NCI-H146 treated with DMSO at 0.1 percent for 48 hours (cell line): ENCODE measurements around the gene ZMIZ1.
"Not testable (repeated sequence)": the region's sequence is repeated elsewhere in the genome, so short reads cannot be mapped to it uniquely, and the experiment has no call there.

Source experiments
- DNase-seq: peaks from one replicate; lab custom pipeline; 2025; ENCODE audit not compliant: unreplicated experiment; lab: John Stamatoyannopoulos, UW

Gene ZMIZ1

GRCh38 chr10:79331709-79332108 lies 262.9 kb downstream of the ZMIZ1 start:
- DNase-seq = no peak

- DNase-seq = not testable (repeated sequence)
Measured at GRCh38 chr10:79332610-79333315, 264.0 kb downstream of the ZMIZ1 start.

GRCh38 chr10:79333513-79333912 lies 264.7 kb downstream of the ZMIZ1 start:
- DNase-seq = no peak

- DNase-seq = no peak
Measured at GRCh38 chr10:79334573-79334972, 265.8 kb downstream of the ZMIZ1 start.

DNA sequence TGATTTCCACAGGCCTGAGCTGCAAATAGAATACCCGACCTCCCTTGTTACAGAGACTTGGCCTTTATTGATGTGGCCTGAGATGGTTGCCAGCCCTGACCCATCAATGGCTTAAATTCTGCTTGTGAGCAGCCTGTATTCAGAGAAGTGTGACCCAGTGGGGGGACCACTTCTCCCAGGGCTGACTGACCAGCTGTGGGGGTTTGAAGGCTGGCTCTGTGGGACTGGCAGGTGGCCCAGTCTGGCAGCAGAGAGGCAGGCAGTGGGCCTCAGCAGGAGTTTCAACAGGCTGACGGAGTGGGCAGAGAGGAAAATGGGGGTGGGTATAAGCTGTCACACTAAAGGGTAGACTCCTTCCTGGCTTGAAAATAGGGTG lies 266.3 kb downstream of the ZMIZ1 start:
- no peak for DNase-seq

GRCh38 chr10:79335470-79336235 lies 266.9 kb downstream of the ZMIZ1 start:
- peak; percentile 42 for DNase-seq

- DNase-seq = peak; percentile 84
Measured at GRCh38 chr10:79336276-79336675, 267.5 kb downstream of the ZMIZ1 start.

DNA sequence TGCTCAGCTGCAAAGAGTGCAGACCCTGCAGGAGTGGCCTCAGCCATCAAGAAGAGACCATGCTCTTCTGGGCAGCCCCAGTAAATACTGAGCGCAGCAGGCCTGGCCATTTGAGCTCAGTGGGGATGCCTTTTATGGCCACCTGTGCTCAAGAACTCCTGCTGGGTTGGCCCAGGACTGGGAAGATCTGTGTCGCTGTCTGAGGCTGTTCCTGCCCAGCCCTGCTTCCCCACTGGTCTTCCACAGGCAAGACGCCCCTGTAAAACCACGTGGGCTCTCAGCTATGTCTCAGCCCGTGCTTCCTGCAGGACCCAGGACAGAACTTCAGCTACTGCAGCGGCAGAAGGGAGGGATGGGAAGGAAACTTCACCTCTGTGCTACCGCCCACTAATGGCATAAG lies 268.0 kb downstream of the ZMIZ1 start:
- DNase-seq = peak; percentile 90

DNA sequence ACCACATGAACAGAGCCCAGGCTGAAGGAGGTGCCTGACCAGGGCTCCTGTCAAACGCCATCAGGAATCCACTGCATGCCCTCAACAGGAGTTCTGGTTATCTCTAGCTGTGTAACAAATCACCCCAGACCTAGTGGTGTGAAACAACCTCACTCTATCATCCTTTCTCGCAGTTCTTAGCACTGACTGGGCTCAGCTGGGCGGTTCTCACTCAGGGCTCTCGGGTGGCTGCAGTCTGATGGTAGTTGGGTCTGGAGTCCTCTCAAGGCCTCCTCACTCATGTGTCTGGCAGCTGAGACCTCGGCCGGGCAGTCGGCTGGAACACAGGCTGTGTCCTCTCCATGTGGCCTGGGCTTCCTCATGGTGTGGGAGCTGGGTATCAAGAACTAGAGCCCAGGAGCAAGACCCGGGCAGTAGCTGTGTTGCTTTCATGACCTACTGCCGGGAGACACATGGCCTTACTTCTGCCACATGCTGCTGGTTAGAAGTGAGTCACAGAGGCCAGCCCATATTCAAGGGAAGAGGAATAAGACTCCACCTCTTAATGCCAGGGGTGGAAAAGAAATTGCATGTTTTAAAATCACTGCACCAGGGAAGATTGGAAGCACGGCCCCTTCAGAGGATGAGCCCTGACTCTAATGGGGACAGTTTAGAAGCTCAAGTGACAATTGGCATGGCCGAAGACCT lies 269.2 kb downstream of the ZMIZ1 start:
- not testable (repeated sequence) for DNase-seq

- DNase-seq = no peak
Measured at GRCh38 chr10:79339266-79339665, 270.5 kb downstream of the ZMIZ1 start.

DNA sequence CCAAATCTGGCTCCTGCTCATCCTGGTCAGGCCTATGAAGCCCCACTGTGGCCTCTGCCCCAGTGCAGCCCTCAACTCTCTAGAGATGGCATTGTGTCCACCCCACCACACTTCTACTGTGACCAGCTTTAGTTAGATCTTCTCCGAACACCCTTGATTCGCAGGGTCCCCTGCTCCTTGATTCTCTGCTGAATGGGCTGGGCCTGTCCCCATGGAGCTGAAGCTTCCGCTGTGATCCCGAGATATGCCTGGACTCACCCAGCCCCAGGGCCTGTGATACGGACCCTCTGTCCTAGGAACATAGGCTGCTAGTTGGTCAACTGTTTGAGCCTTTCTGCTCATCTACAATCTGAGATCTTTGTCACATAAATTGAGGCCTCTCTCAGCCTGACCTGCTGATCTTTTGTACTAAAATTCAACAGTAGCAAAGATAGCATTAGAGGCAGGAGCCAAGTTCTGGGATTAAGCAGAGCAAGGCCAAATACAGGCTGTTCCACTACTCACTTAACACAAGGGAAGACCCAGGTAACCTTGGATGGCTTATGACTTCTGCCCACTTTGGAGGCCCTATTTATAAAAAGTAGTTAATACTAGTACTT lies 272.0 kb downstream of the ZMIZ1 start:
- no peak for DNase-seq

GRCh38 chr10:79342295-79342761 lies 273.6 kb downstream of the ZMIZ1 start:
- no peak for DNase-seq

DNA sequence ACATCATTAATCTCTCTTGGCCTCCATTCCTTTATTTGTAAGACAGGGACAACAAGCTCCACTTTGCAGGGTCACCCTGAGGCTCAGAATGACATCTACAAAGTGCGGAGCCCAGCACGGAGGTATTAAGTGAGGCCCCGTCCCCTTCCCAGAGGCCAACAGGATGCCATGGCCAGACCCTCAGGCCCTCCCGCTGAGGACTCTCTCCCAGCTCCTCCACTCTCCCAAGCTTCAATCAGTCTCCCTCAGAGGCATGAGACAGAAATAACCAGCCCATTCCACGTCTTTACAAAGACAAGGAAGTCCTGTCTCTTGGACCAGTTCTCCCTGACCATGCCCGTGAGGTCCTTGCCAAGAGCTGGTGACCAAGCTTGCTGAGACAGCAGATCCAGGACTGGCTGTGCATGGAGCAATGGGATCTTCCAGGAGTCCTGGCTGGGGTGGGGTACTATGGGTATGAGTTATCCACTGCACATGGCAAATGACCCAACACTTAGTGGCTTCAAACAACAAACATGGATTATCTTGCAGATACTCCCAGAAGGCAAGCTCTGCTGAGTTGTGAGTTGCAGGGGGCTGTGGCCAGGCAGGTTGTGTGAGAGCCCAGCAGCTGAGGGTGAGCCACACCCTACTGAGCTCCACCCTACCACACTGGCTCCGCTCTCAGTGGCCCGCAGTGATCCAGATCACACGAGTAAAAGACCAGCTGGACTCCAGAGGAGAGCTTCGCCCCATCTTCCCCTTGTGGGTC lies 274.2 kb downstream of the ZMIZ1 start:
- no peak for DNase-seq

DNA sequence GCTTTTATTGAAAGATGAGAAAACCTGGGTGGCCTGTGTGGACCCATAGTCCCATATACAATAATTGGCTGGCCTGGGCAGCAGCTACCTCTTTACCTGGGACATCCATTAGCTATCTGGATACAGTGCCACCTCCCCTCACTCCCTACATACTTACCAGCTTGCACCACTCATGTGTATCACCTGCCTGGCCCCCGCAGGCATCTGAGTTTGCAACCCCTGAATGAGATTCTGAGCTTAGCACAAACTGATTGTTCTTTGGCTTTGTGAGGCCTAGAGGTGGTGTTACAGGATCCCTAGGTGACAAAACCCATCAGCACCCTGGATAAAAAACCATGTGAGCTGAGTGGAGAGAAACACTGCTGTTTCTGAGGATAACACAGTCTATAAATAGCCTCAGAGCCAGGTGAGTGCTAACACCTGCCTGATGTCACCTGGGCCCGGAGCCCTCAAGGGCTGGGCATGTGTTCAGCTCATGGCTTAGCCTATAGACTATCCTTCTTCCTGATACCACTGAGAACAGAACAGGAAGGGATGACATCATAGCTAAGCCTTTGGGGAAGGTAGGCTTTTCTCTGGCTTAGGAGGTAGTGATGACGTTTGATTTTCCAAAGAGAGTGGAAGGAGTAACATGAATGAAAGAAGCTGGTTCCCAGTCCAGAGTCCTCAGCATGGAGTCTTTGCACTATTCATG lies 275.9 kb downstream of the ZMIZ1 start:
- DNase-seq = peak; percentile 86

DNA sequence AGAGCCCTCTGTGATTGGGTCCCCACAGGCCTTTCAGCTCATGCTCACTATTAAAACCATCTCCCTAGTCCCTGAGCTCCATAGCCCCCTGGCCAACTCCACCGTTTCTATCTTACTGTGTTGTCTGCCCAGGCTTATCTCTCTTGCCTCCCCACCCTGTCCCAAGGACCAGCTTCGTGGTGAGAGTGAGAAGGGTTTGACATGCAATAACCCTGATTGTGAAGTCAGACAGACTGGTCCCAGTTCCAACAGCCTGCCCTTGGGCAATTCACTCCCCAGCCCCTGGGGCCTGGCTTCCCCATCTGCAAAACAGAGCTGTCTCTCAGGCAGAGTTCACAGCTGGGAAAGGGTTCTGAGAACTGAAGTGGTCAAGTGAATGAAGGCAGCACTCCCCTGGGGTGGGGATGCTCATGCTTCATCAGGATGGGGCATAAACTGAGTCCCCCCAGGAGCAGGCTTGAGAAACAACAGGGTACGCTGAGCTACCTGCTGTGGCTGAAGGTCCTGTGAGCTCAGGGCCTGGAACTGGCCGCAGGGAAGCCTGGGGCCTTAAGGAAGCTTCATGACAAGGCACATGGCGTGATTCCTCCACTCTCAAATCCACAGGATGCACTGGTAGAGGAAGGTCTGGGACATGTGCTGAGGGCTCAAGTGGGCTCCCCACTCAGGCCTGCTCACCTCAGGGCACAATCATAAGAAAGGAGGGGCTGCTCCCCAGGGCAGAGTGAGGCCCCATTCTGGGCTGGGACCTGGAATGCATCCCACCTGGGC lies 276.7 kb downstream of the ZMIZ1 start:
- no peak for DNase-seq

DNA sequence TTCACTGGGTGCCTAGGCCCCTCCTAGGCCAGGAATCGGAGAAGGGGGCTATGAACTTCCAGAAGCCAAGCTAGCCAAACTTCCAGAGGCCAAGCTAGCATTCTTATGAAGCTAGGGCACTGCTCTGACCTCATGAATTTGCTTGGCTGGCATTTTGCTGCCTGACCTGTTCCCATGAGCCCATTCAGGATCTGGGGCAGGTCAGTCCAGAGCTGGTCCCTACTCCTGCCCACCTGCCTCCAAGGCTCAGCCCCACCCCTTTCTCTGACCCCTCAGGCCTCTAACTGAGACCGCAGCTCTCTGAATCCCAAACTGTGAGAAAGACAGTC lies 277.2 kb downstream of the ZMIZ1 start:
- DNase-seq = no peak

- peak; percentile 60 for DNase-seq
Measured at GRCh38 chr10:79346388-79347225, 277.8 kb downstream of the ZMIZ1 start.

- peak; percentile 82 for DNase-seq
Measured at GRCh38 chr10:79347226-79347893, 278.6 kb downstream of the ZMIZ1 start, which contains the start of gene PPIF. Gene PPIF (plus strand): TSS chr10:79347469. CDS start chr10:79347549, 80 bp downstream.
